ENCODE results near the gene ZSCAN5C.
"Not testable (repeated sequence)": the region's sequence is repeated elsewhere in the genome, so short reads cannot be mapped to it uniquely, and the experiment has no call there.

ZSCAN5C gene

GRCh38 chr19:56191711-56192110, 10.4 kb upstream of the ZSCAN5C start:
- DNase-seq (ENCODE audit: low read depth): no peak

GRCh38 chr19:56193981-56194640, 8.0 kb upstream of the ZSCAN5C start:
- DNase-seq (ENCODE audit: low read depth): no peak

GRCh38 chr19:56197646-56198045, 4.4 kb upstream of the ZSCAN5C start, which contains the start of gene ZSCAN5B:
TSS of gene ZSCAN5B (minus strand) at chr19:56197783. CDS start at chr19:56193052, 4,731 bp downstream.
- not testable (repeated sequence) for DNase-seq (ENCODE audit: low read depth)

DNA sequence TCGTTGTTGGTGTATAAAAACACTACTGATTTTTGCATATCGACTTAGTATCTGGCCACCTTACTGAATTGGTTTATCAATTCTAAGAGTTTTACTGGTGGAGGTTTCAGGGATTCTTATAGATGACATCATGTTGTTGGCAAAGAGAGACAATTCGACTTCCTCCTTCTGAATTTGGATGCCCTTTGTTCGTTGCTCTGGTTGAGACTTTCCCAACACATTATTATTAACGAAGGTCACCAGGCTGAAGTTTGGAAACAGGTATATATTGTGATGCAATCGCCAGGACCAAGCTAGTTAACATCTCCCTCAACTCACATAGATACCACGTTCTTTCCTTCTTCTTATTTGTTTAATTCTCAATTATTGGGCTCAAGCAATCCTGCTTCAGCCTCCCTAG, 2.4 kb upstream of the ZSCAN5C start:
- no peak for DNase-seq (ENCODE audit: low read depth)

GRCh38 chr19:56207581-56207980, 5.5 kb downstream of the ZSCAN5C start:
- not testable (repeated sequence) for DNase-seq (ENCODE audit: low read depth)

DNA sequence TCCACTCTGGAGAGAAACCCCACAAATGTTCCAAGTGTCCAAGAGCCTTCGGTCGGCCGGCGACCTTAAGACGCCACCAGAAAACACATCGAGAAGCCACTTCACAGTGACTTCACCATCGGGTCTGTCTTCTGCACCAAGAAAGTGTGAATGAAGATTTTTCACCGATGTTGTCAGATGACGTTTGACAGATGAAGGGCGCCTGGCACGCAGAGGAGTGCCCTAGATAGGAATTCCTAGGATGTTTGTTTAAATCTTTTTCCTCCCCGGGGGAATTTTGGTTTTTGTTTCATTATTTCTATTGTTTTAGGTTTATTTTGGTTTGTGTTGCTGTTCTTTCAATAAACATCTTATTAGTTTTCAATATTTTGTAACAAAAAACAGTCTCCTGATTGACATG, 7.0 kb downstream of the ZSCAN5C start:
- DNase-seq (ENCODE audit: low read depth): no peak

- not testable (repeated sequence) for DNase-seq (ENCODE audit: low read depth)
Measured at GRCh38 chr19:56210036-56210435, 8.0 kb downstream of the ZSCAN5C start.

DNA sequence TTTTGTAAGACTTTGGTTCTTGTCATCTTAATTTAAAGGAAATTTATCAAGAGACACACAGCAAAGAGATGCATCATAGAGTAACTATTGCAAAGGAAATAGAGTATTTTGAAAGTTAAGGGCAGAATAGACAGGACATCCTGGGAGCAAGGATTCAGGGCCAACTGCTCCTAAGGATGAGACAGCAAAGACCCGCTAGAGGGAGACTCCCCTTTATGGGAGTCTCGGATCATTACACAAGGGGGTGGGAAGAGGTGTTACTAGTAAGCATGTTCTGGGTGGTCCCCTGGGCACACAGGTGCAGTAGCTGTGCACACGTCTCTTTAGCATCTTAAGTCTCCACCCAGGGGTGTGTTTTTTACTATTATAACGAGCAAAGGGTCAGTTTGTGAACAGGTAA, 9.6 kb downstream of the ZSCAN5C start:
- DNase-seq (ENCODE audit: low read depth): no peak

DNA sequence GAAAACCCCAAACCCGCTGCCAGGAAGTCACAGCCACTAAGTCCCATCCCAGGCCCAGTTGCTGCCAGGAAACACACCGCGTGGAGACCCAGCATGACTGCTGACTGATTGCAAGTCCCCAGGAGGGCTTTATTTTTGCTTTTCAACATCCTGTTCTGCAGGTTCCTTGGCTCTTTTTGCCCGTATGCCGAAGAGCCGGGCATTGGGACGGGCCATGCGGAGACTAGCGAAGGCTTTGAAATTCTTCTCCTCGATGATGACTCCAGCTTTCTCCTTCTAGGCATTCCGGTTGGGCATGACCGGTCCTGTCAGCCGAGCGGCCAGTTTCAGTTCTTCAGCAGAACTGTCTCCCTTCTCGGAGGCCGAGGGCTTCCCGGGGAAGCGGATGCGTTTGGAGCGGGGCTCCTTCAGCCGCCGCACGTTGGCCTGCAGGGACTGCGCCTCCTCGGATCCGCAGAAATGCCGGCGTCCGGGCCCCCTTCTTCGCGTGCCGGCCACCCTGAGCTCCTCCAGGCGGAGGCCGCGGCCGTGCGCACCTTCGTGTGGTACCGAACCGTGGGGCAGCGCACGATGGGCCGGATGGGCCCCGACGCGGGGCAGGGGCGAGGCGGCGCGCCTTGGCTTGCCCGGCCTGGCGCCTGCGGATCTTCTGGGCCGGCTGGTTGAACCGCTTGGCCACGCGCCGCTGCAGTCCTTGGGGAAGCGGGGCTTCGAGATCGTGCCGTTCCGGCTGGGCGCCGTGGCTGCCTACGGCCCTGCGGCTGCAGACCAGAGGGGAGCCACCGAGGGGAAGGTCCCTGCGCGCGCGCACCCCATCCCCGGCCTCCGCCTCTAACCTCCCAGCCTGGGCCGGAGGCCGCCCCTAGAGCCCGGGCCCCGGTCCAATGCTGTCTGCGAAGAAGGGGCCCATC, 15.2 kb downstream of the ZSCAN5C start:
- no peak for DNase-seq (ENCODE audit: low read depth)

DNA sequence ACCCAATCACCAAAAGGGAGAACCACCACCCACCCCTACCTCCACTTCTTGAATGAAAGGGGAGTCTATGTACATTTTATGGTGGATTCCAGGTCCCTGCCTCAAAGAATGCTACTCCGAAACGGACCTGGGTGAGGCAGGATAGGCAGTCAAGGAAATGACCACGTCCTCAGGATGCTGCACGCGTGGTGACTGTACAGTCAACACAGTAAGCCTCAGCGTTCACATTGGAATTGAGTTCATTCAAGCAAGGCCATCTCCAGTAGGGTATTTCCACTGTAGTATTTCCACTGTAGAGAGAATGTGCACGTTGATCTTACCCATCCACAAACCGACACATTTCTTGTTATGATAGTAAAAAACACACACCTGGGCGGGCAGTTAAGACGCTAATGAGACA, 16.9 kb downstream of the ZSCAN5C start:
- DNase-seq (ENCODE audit: low read depth): no peak

- DNase-seq (ENCODE audit: low read depth): not testable (repeated sequence)
Measured at GRCh38 chr19:56221442-56221841, 19.4 kb downstream of the ZSCAN5C start.

- DNase-seq (ENCODE audit: low read depth): no peak
Measured at GRCh38 chr19:56221851-56222250, 19.8 kb downstream of the ZSCAN5C start.

- no peak for DNase-seq (ENCODE audit: low read depth)
Measured at GRCh38 chr19:56222901-56223300, 20.8 kb downstream of the ZSCAN5C start.

DNA sequence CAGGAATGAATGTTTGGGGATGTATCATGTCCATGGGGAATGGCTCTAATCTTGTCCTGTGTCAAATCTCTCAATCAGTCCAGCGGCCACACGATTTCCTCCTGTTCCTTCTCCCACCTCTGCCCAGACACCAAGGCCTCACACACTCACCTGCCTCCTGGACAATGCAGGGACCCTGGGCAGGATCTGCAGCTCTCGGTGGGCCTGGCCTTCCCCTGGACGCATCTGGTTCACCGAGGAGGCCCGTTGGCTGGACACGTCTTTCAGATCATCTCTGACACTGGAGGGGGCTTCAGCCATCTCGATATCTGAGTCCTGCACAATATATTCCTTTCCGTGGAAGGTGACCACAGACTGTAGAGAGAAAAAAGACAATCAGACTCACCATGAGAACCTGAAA, 21.4 kb downstream of the ZSCAN5C start:
- no peak for DNase-seq (ENCODE audit: low read depth)

DNA sequence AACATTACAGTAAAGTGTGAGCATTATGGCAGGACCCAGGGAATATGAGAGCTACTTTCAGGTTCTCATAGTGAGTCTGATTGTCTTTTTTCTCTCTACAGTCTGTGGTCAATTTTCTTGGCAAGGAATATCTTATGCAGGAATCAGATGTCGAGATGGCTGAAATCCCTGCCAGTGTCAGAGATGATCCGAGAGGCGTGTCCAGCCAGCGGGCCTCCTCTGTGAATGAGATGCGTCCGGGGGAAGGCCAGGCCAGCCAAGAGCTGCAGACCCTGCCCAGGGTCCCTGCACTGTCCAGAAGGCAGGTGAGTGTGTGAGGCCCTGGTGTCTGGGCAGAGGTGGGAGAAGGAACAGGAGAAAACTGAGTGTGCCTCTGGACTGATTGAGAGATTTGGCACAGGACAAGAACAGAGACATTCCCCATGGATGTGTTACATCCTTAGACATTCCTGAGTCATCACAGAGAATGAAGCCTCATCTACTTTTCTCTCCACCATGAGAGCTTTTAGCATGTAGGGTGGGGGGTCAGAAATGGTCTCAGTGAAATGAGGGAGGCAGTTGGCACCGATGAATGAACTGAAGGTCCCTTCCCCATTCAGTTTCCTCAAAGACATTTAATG, 43.2 kb downstream of the ZSCAN5C start:
- DNase-seq (ENCODE audit: low read depth): no peak

GRCh38 chr19:56245764-56246163, 43.7 kb downstream of the ZSCAN5C start:
- DNase-seq (ENCODE audit: low read depth): not testable (repeated sequence)

GRCh38 chr19:56248736-56249338, 46.8 kb downstream of the ZSCAN5C start:
- not testable (repeated sequence) for DNase-seq (ENCODE audit: low read depth)

- DNase-seq (ENCODE audit: low read depth): peak; percentile 48
Measured at GRCh38 chr19:56252699-56253422, 50.8 kb downstream of the ZSCAN5C start.

- DNase-seq (ENCODE audit: low read depth): no peak
Measured at GRCh38 chr19:56253737-56254136, 51.7 kb downstream of the ZSCAN5C start.

DNA sequence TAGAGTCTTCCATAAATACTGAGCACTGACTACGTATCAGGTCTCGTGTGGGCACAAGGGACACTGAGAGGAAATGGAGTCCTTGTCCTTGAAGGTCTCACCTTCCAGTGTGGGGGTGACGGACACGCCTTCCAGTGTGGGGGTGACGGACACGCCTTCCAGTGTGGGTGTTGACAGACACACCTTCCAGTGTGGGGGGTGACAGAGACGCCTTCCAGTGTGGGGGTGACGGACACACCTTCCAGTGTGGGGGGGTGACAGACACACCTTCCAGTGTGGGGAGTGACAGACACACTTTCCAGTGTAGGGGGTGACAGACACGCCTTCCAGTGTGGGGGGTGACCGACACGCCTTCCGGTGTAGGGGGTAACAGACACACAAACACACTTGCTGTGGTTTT, 56.2 kb downstream of the ZSCAN5C start:
- DNase-seq (ENCODE audit: low read depth): no peak
